Measurements from ENCODE around the gene SCIN.
"Not testable (repeated sequence)": the region's sequence is repeated elsewhere in the genome, so short reads cannot be mapped to it uniquely, and the experiment has no call there.

DNA sequence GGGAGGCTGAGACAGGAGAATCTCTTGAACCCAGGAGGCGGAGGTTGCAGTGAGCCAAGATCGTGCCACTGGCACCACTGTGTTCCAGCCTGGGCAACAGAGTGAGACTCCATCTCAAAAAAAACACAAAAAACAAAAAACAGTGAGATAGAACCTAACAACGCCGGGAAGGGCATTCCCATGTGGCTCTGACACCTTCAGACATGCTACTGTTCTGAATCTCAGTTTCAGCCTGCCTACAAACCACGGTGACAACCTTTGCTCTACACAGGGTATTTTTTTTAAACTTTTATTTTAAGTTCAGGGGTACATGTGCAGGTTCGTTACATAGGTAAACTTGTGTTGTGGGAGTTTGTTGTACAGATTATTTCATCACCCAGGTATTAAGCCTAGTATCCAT, 74.7 kb downstream of the SCIN start:
- TF ChIP-seq CTCF (optimal IDR thresholded peaks at IDR 0.05 in 1 of 3, IDR thresholded peaks at IDR 0.05 in 1 of 3, conservative IDR thresholded peaks at IDR 0.05 in 1 of 3; ENCODE audit: extremely low read depth in 1 of 3, insufficient read depth in 2 of 3, low read length in 3 of 3); EZH2 (IDR thresholded peaks at IDR 0.05; ENCODE audit: low read length): not testable (repeated sequence)
